ENCODE results near the gene PODXL2.

Gene PODXL2

GRCh38 chr3:127622772-127623576 lies 6.0 kb upstream of the PODXL2 start:
- TF ChIP-seq MYC (IDR thresholded peaks at IDR 0.05; ENCODE audit: low read depth, low read length) (no peak), CTCF (IDR thresholded peaks at IDR 0.05; ENCODE audit: low read depth, low read length) (no peak), POLR2A (IDR thresholded peaks at IDR 0.05; ENCODE audit: extremely low read depth, insufficient read length) (no peak), MAX (IDR thresholded peaks at IDR 0.05; ENCODE audit: low read depth, low read length) (no peak)
- H3K4me3 ChIP-seq (ENCODE audit: low read depth, low read length), result no peak overlapping the region
- DNase-seq (ENCODE audit: low read depth), result no peak

- H3K4me3 ChIP-seq (ENCODE audit: low read depth, low read length), result no peak overlapping the region
- TF ChIP-seq MYC (IDR thresholded peaks at IDR 0.05; ENCODE audit: low read depth, low read length) (no peak), MAX (IDR thresholded peaks at IDR 0.05; ENCODE audit: low read depth, low read length) (no peak)
- DNase-seq (ENCODE audit: low read depth), result no peak
These were observed 4.9 kb upstream of the PODXL2 start for GRCh38 chr3:127624063-127624462.

GRCh38 chr3:127625821-127626220 lies 3.2 kb upstream of the PODXL2 start:
- H3K4me3 ChIP-seq (ENCODE audit: low read depth, low read length), result no peak overlapping the region
- DNase-seq (ENCODE audit: low read depth), result no peak
- TF ChIP-seq MYC (IDR thresholded peaks at IDR 0.05; ENCODE audit: low read depth, low read length), result no peak
- TF ChIP-seq CTCF (IDR thresholded peaks at IDR 0.05; ENCODE audit: low read depth, low read length), result no peak
- no peak for TF ChIP-seq POLR2A (IDR thresholded peaks at IDR 0.05; ENCODE audit: extremely low read depth, insufficient read length)
- TF ChIP-seq MAX (IDR thresholded peaks at IDR 0.05; ENCODE audit: low read depth, low read length), result no peak

GRCh38 chr3:127628426-127628787 lies 578 bp upstream of the PODXL2 start:
- TF ChIP-seq CTCF (IDR thresholded peaks at IDR 0.05; ENCODE audit: low read depth, low read length) (no peak), MYC (IDR thresholded peaks at IDR 0.05; ENCODE audit: low read depth, low read length) (no peak), MAX (IDR thresholded peaks at IDR 0.05; ENCODE audit: low read depth, low read length) (no peak), POLR2A (IDR thresholded peaks at IDR 0.05; ENCODE audit: extremely low read depth, insufficient read length) (no peak)
- no peak for DNase-seq (ENCODE audit: low read depth)
- no peak overlapping the region for H3K4me3 ChIP-seq (ENCODE audit: low read depth, low read length)

- DNase-seq (ENCODE audit: low read depth), result peak; percentile 29
- no peak for TF ChIP-seq CTCF (IDR thresholded peaks at IDR 0.05; ENCODE audit: low read depth, low read length)
- TF ChIP-seq MYC (IDR thresholded peaks at IDR 0.05; ENCODE audit: low read depth, low read length), result no peak
- TF ChIP-seq POLR2A (IDR thresholded peaks at IDR 0.05; ENCODE audit: extremely low read depth, insufficient read length), result no peak
- no peak for TF ChIP-seq MAX (IDR thresholded peaks at IDR 0.05; ENCODE audit: low read depth, low read length)
- H3K4me3 ChIP-seq (ENCODE audit: low read depth, low read length), result no peak overlapping the region
These were observed 750 bp downstream of the PODXL2 start for GRCh38 chr3:127629467-127630403.
